Measurements from ENCODE around the gene CEMP1.

GRCh38 chr16:2529061-2529931, 1.9 kb downstream of the CEMP1 start:
- TF ChIP-seq MEF2A (IDR thresholded peaks at IDR 0.05; ENCODE audit: insufficient read depth, low read depth, low read length) (no peak), RFX5 (IDR thresholded peaks at IDR 0.05; ENCODE audit: low read depth, low read length) (no peak), CBX5 (IDR thresholded peaks at IDR 0.05; ENCODE audit: low read depth) (no peak), CTCF (IDR thresholded peaks at IDR 0.05 in 2 of 3, conservative IDR thresholded peaks at IDR 0.05 in 1 of 3; ENCODE audit: control insufficient read depth in 2 of 3, extremely low read depth in 1 of 3, insufficient read depth in 1 of 3, low read depth in 3 of 3, low read length in 3 of 3) (no peak), ZNF24 (IDR thresholded peaks at IDR 0.05) (no peak), CBFB (IDR thresholded peaks at IDR 0.05; ENCODE audit: low read depth) (no peak), SUZ12 (IDR thresholded peaks at IDR 0.05; ENCODE audit: unreplicated experiment) (no peak), POLR2A (IDR thresholded peaks at IDR 0.05; ENCODE audit: low read depth, low read length) (no peak), EP300 (IDR thresholded peaks at IDR 0.05; ENCODE audit: borderline replicate concordance in 1 of 2, control insufficient read depth in 1 of 2, low read depth in 2 of 2, low read length in 2 of 2) (no peak), POLR2AphosphoS5 (IDR thresholded peaks at IDR 0.05; ENCODE audit: low read length) (no peak)
